Measurements from ENCODE around the gene PRAMEF10. TPM values are rescaled to one million over a fixed set of nuclear protein-coding genes. Genes with fewer than 3 reads are reported as not detected.
"Not testable (repeated sequence)": the region's sequence is repeated elsewhere in the genome, so short reads cannot be mapped to it uniquely, and the experiment has no call there.

The PRAMEF10 gene, protein sequence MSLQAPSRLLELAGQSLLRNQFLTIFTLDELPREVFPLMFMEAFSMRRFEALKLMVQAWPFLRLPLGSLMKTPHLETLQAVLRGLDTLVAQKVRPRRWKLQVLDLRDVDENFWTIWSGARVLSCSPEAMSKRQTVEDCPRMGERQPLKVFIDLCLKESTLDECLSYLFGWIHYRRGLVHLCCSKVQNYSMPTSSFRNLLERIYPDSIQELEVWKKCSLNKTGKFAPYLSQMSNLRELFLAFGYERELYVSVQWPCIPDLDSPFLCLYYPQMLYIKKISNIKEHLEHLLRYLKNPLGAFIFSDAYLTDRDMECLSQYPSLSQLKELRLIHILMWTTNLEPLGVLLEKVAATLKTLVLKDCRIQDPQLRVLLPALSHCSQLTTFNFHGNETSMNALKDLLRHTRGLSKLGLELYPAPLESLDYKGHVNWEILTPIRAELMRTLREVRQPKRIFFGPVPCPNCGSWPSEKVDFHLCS
- polyA plus RNA-seq (ENCODE audit: insufficient read length), result not detected

DNA sequence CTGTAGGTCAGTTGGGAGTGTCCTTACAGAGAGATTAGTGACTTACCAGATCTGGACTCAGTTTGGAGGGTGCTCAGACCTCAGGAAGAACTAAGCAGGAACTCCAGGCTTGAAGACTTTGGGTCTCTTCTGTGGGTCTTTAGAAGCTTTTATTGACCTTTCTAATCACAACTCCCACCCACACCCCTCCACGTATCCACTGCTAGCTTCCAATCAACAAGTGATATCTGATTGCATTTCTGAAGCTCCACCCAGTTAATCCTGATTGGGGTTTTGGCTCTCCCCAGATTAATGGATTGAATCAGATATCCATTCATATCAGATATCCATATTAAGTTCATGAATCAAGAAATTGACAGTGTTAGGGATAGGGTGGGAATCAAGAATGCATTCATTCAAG is at the start of gene PRAMEF10:
Gene PRAMEF10 (minus strand): TSS at position 101 of the 400 bp plus-strand sequence. CDS start 2,423 bp downstream, outside the sequence.
- DNase-seq, result not testable (repeated sequence)

DNA sequence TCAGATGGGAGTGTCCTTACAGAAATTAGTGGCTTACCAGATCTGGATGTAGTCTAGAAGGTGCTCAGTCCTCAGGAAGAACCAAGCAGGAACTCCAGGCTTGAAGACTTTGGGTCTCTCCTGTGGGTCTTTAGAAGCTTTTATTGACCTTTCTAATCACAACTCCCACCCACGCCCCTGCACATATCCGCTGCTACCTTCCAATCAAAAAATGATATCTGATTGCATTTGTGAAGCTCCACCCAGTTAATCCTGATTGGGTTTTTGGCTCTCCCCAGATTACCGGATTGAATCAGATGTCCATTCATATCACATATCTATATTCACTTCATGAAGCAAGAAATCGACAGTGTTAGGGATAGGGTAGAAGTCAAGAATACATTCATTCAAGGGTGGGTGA is 49.4 kb upstream of the PRAMEF10 start, which contains the start of gene PRAMEF6:
Gene PRAMEF6 (minus strand): TSS at position 101 of the 400 bp plus-strand sequence. CDS start 5,062 bp downstream, outside the sequence.
- DNase-seq, result not testable (repeated sequence)

DNA sequence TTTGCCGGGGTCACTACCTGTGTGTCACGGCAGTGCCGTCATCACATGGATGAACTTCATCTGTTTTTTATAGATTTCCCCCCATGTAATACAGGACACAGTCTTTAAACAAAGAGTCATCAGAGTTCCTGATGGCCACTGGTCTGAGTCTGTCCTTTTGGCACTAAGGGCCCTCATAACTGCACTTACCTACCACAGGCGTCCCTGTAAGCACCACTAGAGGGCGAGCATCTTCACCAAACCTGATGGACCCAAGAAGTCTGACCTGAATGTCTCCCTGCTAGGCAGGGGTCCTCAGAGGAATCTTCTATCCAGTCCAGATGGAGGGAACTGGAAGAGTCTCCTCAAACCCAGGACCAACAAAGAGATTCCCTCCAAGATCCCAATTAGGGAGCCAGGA is 26.3 kb upstream of the PRAMEF10 start:
- not testable (repeated sequence) for DNase-seq

DNA sequence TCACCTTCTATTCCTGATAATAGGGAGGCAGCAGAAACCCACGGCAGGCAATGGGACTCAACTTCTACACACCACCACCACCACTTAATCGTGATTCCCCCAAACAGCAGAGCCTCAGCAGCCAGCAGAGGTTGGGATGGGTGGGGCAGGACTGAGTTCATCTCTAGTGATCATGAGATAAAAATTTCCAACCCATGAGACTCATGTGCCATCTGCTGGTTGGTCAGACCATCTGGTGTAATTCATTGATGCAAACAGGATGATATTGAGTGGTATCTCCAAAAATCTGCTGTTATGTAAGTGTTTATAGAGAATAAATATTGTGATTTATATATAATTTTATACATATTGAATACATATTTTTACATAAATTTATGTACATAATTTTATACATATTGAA is 23.7 kb upstream of the PRAMEF10 start:
- DNase-seq, result not testable (repeated sequence)

DNA sequence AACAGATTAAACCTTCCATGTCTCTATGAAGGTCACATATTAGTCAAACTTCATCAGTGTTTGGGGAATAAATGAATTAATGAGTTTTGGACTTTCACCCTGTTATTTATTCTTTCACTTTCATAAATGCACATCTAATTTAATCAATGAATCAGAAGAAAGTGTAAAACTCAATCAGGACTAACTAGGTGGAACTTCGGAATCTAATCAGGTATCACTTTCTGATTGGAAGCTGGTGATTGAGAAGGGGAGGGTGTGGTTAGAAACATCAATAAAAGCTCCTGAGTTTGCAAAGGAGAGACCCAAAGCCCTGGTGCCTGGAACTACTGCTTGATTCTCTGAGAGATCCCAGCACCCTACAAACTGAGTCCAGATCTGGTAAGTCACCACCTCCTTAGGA is 18.2 kb upstream of the PRAMEF10 start, which contains the start of gene PRAMEF7:
Gene PRAMEF7 (plus strand): TSS at position 301 of the 400 bp plus-strand sequence. CDS start 1,083 bp downstream, outside the sequence.
- not testable (repeated sequence) for DNase-seq

DNA sequence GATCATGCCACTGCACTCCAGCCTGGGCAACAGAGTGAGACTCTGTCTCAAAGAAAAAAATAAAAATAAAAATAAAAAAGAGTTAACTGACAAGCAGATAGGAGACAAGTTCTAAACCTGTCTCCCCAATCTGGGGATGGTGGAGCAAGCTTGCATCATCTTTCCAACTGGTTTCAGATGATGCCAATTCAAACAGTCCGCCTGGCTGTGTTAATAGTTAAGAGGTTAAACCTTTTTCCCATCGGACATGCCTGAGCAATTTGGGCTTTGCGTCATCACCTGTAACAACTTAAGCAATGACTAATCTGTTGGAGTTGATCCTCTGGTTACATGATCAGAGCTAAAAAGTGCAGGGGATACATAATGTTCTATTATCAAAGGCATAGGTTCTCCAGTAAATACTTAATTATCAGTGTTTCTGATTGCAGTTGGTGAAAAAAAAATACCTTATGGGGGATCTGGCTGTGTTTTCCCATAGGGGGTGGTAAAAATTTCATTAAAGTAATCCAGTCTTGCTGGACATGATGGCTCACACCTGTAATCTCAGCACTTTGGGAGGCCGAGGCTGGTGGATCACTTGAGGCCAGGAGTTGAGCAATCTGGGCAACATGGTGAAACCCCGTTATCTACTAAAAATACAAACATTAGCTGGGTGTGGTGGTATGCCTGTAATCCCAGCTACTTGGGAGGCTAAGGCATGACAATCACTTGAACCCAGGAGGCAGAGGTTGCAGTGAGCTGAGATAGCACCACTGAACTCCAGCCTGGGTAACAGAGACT is 5.9 kb upstream of the PRAMEF10 start:
- DNase-seq, result not testable (repeated sequence)

DNA sequence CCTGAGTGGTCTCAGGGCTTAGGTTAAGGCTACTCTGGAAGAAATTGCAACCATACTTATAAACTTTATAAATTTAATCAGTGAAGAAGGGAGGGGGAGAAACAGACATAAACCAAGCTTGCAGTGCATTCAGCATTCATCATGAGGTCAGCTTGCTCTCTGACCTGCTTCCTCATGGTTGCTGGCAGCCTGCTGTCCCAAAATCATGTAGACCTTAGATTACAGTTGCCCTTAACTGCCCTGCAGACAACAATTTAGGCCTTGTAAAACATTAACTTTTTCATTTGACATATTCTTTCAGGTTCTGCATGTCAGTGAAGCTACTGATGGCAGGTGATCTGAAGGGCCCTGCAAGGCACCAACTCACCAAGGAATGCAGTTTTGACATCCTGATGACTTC is 1.1 kb upstream of the PRAMEF10 start:
- not testable (repeated sequence) for DNase-seq

DNA sequence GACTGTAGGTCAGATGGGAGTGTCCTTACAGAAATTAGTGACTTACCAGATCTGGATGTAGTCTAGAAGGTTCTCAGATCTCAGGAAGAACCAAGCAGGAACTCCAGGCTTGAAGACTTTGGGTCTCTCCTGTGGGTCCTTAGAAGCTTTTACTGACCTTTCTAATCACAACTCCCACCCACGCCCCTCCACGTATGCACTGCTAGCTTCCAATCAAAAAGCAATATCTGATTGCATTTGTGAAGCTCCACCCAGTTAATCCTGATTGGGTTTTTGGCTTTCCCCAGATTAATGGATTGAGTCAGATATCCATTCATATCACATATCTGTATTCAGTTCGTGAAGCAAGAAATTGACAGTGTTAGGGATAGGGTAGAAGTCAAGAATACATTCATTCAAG is 12.0 kb downstream of the PRAMEF10 start, which contains the start of gene PRAMEF4:
Gene PRAMEF4 (minus strand): TSS at position 101 of the 400 bp plus-strand sequence. CDS start 2,807 bp downstream, outside the sequence.
- not testable (repeated sequence) for DNase-seq

DNA sequence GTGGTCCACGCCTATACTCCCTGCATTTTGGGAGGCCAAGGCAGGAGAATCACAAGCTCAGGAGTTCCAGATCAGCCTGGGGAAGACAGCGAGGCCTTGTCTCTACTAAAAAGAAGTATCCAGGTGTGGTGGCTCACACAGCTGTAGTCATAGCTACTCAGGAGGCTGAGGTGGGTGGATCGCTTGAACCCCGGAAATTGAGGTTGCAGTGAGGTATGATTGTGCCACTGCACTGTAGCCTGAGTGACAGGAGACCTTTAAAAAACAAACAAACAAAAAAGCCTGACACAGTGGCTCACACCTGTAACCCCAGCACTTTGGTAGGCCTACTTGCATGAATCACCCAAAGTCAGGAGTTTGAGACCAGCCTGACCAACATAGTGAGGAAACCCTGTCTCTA is 19.6 kb downstream of the PRAMEF10 start:
- not testable (repeated sequence) for DNase-seq

DNA sequence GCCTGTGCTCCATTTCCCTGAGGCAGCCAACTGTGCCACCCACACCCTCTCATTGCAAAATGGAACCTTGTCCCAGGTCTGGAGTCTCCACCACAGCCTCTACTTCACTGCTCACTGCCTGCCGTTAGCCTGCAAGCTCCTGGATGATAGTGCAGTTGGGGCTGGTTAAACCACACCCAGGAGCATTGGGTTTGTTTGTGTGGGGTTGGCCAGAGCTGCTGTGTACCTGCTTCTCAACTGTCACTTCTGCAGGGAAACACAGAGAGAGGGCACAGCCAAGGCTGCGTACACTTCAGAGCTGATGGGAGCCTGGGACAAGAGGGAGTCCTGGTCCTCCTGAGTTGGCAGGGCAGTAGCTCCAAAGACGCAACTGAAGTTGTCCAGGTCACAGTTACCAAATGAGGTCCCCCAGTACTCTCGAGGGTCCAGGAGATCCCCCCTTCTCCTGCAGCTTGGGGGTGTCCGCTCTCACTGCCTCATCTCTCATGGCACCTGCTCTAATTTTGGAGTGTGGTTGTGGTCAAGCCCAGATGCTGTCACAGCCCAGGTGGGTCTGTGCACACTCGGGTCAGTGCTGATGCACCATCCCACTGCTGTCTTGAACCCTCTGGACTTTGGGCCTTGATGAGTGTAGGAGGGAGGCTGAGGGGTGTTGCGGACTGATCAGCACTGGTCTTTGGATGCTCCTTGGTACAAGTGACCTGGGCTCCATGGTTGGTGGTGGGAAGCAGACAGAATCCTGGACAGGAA is 34.8 kb downstream of the PRAMEF10 start:
- DNase-seq, result not testable (repeated sequence)

DNA sequence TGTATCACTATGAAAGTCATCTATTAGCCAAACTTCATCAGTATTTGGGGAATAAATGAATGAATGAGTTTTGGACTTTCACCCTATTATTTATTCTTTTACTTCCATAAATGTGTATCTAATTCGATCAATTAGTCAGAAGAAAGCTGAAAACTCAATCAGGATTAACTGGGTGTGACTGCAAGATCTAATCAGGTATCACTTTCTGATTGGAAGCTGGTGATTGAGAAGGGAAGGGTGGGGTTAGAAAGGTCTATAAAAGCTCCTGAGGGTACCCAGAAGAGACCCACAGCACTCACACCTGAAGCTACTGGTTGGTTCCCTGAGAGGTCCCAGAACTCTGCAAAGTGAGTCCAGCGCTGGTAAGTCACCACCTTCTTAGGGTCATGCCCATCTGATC is 41.3 kb downstream of the PRAMEF10 start, which contains the start of gene PRAMEF2:
Gene PRAMEF2 (plus strand): TSS at position 301 of the 400 bp plus-strand sequence. CDS start 1,924 bp downstream, outside the sequence.
- not testable (repeated sequence) for DNase-seq

DNA sequence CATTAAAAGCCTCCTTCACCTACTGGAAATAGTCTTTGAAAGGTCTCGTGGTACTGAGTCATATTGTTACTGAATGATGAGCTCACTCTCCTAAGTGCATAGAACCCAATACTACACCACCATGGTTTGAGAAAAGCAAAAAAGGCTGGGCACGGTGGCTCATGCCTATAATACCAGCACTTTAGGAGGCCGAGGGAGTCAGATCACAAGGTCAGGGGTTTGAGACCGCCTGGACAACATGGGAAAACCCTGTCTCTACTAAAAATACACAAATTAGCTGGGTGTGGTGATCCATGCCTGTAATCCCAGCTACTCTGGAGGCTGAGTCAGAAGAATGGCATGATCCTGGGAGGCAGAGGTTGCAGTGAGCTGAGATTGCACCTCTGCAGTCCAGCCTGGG is 46.3 kb downstream of the PRAMEF10 start:
- DNase-seq, result no peak

DNA sequence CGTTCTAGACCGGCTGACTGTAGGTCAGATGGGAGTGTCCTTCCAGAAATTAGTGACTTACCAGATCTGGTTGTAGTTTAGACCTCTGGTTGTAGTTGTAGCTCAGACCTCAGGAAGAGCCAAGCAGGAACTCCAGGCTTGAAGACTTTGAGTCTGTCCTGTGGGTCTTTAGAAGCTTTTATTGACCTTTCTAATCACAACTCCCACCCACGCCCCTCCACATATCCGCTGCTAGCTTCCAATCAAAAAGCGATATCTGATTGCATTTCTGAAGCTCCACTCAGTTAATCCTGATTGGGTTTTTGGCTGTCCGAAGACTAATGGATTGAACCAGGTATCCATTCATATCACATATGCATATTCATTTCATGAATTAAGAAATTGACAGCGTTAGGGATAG is 49.5 kb downstream of the PRAMEF10 start, which contains the start of gene HNRNPCL1:
Gene HNRNPCL1 (minus strand): TSS at position 101 of the 400 bp plus-strand sequence. CDS start 431 bp downstream, outside the sequence.
- not testable (repeated sequence) for DNase-seq

Other genes with a start within 250 kb of the PRAMEF10 start
- not detected for gene AADACL3, start 182.2 kb downstream of the PRAMEF10 start, polyA plus RNA-seq (ENCODE audit: insufficient read length)
- gene CFAP107, start 152.1 kb downstream of the PRAMEF10 start, polyA plus RNA-seq (ENCODE audit: insufficient read length), result 0.09 TPM
- not detected for gene PRAMEF12, start 124.5 kb downstream of the PRAMEF10 start, polyA plus RNA-seq (ENCODE audit: insufficient read length)
- not detected for gene PRAMEF1, start 106.9 kb downstream of the PRAMEF10 start, polyA plus RNA-seq (ENCODE audit: insufficient read length)
- gene PRAMEF11, start 66.9 kb downstream of the PRAMEF10 start, polyA plus RNA-seq (ENCODE audit: insufficient read length), result not detected
- gene HNRNPCL1, start 49.5 kb downstream of the PRAMEF10 start, polyA plus RNA-seq (ENCODE audit: insufficient read length), result not detected
- not detected for gene PRAMEF2, start 41.2 kb downstream of the PRAMEF10 start, polyA plus RNA-seq (ENCODE audit: insufficient read length)
- gene PRAMEF4, start 12.1 kb downstream of the PRAMEF10 start, polyA plus RNA-seq (ENCODE audit: insufficient read length), result not detected
- gene PRAMEF7, start 18.3 kb upstream of the PRAMEF10 start, polyA plus RNA-seq (ENCODE audit: insufficient read length), result not detected
- gene PRAMEF6, start 49.3 kb upstream of the PRAMEF10 start, polyA plus RNA-seq (ENCODE audit: insufficient read length), result not detected
- gene PRAMEF27, start 158.3 kb upstream of the PRAMEF10 start, polyA plus RNA-seq (ENCODE audit: insufficient read length), result not detected
- gene HNRNPCL3, start 162.5 kb upstream of the PRAMEF10 start, polyA plus RNA-seq (ENCODE audit: insufficient read length), result not detected
- gene PRAMEF25, start 172.5 kb upstream of the PRAMEF10 start, polyA plus RNA-seq (ENCODE audit: insufficient read length), result not detected
- gene HNRNPCL2, start 218.6 kb upstream of the PRAMEF10 start, polyA plus RNA-seq (ENCODE audit: insufficient read length), result 0.18 TPM

Data from hindlimb muscle (tissue), 1 donor.